Natural killer cell (primary cell): Measurements from ENCODE around the gene ZDBF2. TPM values are rescaled to one million over a fixed set of nuclear protein-coding genes. Genes with fewer than 3 reads are reported as not detected.

Source experiments
- ATAC-seq, 3 donors: fragments of 150-1000 bp in 2 of 3; fragments of 200-7000 bp in 1 of 3; cut with Tn5 transposase; 1 replicate in 1 of 3; 2 replicates in 2 of 3; pipeline ENCODE4 v1.10.0; 2021; ENCODE audit warnings: mild to moderate bottlenecking in 2 of 3, moderate library complexity in 2 of 3
- DNase-seq, 2 donors: peaks; one replicate each; pipeline versions ENCODE4 v3.0.0 to v3.0.0-alpha.2; 2013 to 2021; ENCODE audit warnings: mixed read lengths in 1 of 2
- H3K27ac ChIP-seq: one replicate; pipeline ENCODE4 v1.5.1; 2013; ENCODE audit warnings: mild to moderate bottlenecking, low read length
- H3K27me3 ChIP-seq: one replicate; pipeline ENCODE4 v1.6.1; 2013; ENCODE audit warnings: low read length; ENCODE audit not compliant: control insufficient read depth, insufficient read depth
- H3K36me3 ChIP-seq: one replicate; pipeline ENCODE4 v1.6.1; 2013; ENCODE audit warnings: low read length; ENCODE audit not compliant: control insufficient read depth, insufficient read depth
- H3K4me1 ChIP-seq: one replicate; pipeline ENCODE4 v1.6.1; 2013; ENCODE audit warnings: low read length; ENCODE audit not compliant: control insufficient read depth, insufficient read depth
- H3K4me3 ChIP-seq: one replicate; pipeline ENCODE4 v1.5.1; 2013; ENCODE audit warnings: low read length
- H3K9me3 ChIP-seq: one replicate; pipeline ENCODE4 v1.6.1; 2013; ENCODE audit warnings: low read length; ENCODE audit not compliant: control insufficient read depth, insufficient read depth
- H3K27ac Mint-ChIP-seq, 2 donors: one replicate each; pipeline ENCODE4 v1.8.0; 2022; ENCODE audit warnings: mild to moderate bottlenecking in 2 of 2, mixed read lengths in 2 of 2, moderate library complexity in 1 of 2
- H3K27me3 Mint-ChIP-seq, 2 donors: one replicate each; pipeline ENCODE4 v1.8.0; 2022; ENCODE audit warnings: low read depth in 2 of 2, mixed read lengths in 2 of 2
- H3K36me3 Mint-ChIP-seq: one replicate; pipeline ENCODE4 v1.8.0; 2022; ENCODE audit warnings: mixed read lengths
- H3K4me1 Mint-ChIP-seq, 2 donors: one replicate each; pipeline ENCODE4 v1.8.0; 2022; ENCODE audit warnings: mixed read lengths in 2 of 2
- H3K4me3 Mint-ChIP-seq: one replicate; pipeline ENCODE4 v1.8.0; 2022; ENCODE audit warnings: mild to moderate bottlenecking, moderate library complexity, mixed read lengths
- H3K9me3 Mint-ChIP-seq, 2 donors: one replicate each; pipeline ENCODE4 v1.8.0; 2022; ENCODE audit warnings: mixed read lengths in 2 of 2
- WGBS: methylation state at CpG from one replicate; pipeline ENCODE4 v1.1.7; 2013; ENCODE audit warnings: missing lambda C conversion rate; ENCODE audit not compliant: insufficient coverage; 5-methylcytosine and 5-hydroxymethylcytosine counted together
- intact Hi-C: fragments of 100-400 bp; cut with micrococcal nuclease; formaldehyde crosslinking; loops from one replicate; pipeline ENCODE4 v1.14.2; 2022
- total RNA-seq, 4 donors: library from RNA; stranded (reverse); fragments of 120-200 nt in 1 of 4; gene quantifications; one replicate each; pipeline versions ENCODE4 v1.2.3 to v1.2.4, GENCODE V29; 2013 to 2022
- TF ChIP-seq, protein P1 (sequence below): fragments of 200-600 bp; IDR thresholded peaks from one replicate; pipeline ENCODE4 v1.8.0; 2022; ENCODE audit warnings: antibody characterized with exemption

ZDBF2 gene
- total RNA-seq, 3 donors from 2014 or later (not counting 1 experiment from before 2014, with no cell fraction given), result 2.1 to 8.4 (median 6.5) TPM

GRCh38 chr2:206277503-206277902 lies 3.0 kb downstream of the ZDBF2 start:
- Mint-ChIP-seq H3K9me3 (no peaks in the 10 kb centered on the region), H3K27me3 (peaks cover 19 to 41% of the 10 kb centered on the region in 2 donors), H3K4me3 (no peak overlapping the region), H3K27ac (no peak overlapping the region), H3K36me3 (no peaks in the 10 kb centered on the region), H3K4me1 (peaks cover 12 to 17% of the 10 kb centered on the region in 2 donors)
- Histone ChIP-seq H3K9me3 (no peaks in the 10 kb centered on the region), H3K36me3 (no peaks in the 10 kb centered on the region), H3K4me1 (peaks cover 14% of the 10 kb centered on the region), H3K4me3 (no peak overlapping the region), H3K27me3 (peaks cover 29% of the 10 kb centered on the region), H3K27ac (no peak overlapping the region)
- no CpG with 5 or more reads among the region's 3 CpGs for WGBS
- no peak for DNase-seq
- TF ChIP-seq, protein P1, sequence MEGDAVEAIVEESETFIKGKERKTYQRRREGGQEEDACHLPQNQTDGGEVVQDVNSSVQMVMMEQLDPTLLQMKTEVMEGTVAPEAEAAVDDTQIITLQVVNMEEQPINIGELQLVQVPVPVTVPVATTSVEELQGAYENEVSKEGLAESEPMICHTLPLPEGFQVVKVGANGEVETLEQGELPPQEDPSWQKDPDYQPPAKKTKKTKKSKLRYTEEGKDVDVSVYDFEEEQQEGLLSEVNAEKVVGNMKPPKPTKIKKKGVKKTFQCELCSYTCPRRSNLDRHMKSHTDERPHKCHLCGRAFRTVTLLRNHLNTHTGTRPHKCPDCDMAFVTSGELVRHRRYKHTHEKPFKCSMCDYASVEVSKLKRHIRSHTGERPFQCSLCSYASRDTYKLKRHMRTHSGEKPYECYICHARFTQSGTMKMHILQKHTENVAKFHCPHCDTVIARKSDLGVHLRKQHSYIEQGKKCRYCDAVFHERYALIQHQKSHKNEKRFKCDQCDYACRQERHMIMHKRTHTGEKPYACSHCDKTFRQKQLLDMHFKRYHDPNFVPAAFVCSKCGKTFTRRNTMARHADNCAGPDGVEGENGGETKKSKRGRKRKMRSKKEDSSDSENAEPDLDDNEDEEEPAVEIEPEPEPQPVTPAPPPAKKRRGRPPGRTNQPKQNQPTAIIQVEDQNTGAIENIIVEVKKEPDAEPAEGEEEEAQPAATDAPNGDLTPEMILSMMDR, result no peak
- ATAC-seq, result no peak
- intact Hi-C loops, result no loop called here

DNA sequence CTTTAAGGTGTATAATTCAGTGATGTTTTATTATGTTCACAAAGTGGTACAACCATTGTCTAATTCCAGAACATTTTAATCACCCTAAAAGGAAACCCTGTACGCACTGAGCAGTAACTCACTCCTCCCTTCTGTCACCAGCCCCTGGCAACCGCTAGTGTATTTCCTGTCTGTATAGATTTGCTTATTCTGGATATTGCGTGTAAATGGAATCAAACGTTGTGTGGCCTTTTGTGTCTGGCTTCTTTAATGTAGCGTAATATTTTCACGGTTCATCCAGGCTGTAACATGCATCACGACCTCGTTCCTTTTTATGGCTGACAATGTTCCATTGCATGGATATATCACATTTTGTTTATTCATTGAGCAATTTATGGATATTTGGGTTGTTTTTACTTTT lies 8.3 kb downstream of the ZDBF2 start:
- peaks cover 8 to 9% of the 10 kb centered on the region in 2 donors for H3K27me3 Mint-ChIP-seq
- no peak overlapping the region for H3K27ac ChIP-seq
- no peaks in the 10 kb centered on the region for H3K9me3 ChIP-seq
- H3K9me3 Mint-ChIP-seq, result peaks cover 6 to 7% of the 10 kb centered on the region in 2 donors
- no peaks in the 10 kb centered on the region for H3K36me3 ChIP-seq
- no peaks in the 10 kb centered on the region for H3K4me1 ChIP-seq
- H3K27ac Mint-ChIP-seq, result no peak overlapping the region
- TF ChIP-seq, protein P1, result no peak
- ATAC-seq (no peak), DNase-seq (no peak)
- intact Hi-C loops, result no loop called here
- H3K4me3 Mint-ChIP-seq, result no peak overlapping the region
- no peaks in the 10 kb centered on the region for H3K4me1 Mint-ChIP-seq
- peaks cover 8% of the 10 kb centered on the region for H3K36me3 Mint-ChIP-seq
- 94% methylated on average over 7 of the region's 8 CpGs for WGBS
- peaks cover 2% of the 10 kb centered on the region for H3K27me3 ChIP-seq
- H3K4me3 ChIP-seq, result no peak overlapping the region

- Histone ChIP-seq H3K9me3 (peaks cover 4% of the 10 kb centered on the region), H3K4me3 (no peak overlapping the region), H3K4me1 (no peaks in the 10 kb centered on the region), H3K27ac (no peak overlapping the region), H3K36me3 (no peaks in the 10 kb centered on the region), H3K27me3 (no peaks in the 10 kb centered on the region)
- no peak for DNase-seq
- TF ChIP-seq, protein P1, result no peak
- Mint-ChIP-seq H3K9me3 (peaks cover 6 to 8% of the 10 kb centered on the region in 2 donors), H3K27me3 (peaks cover 0 to 2% of the 10 kb centered on the region in 2 donors), H3K36me3 (peaks cover 11% of the 10 kb centered on the region), H3K4me1 (no peaks in the 10 kb centered on the region), H3K27ac (no peak overlapping the region), H3K4me3 (no peak overlapping the region)
- WGBS, result 100% methylated on average over 2 of the region's 2 CpGs
- ATAC-seq, result no peak
- intact Hi-C loops, result no loop called here
Observed at GRCh38 chr2:206287197-206287596, 12.7 kb downstream of the ZDBF2 start.

DNA sequence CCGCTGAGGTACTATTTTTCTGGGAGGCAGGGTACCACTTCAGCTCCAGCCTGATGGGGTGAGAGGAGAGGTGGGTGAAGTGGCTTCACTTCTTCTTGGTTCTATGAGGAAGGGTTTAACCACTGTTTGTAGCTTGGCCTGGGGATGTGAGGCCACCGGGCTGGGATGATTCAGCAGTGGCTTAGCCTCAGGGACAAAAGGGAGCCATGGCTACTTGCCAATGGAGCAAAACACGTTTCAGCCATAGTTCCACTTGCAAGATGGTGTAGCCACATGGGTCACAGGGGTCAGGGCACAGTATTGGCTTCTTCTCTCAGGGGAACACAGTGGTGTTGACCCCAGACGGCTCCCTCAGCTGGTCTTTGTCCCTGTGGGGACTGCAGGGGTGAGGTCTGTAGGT lies 14.9 kb downstream of the ZDBF2 start:
- Histone ChIP-seq H3K4me3 (no peak overlapping the region), H3K27me3 (no peaks in the 10 kb centered on the region), H3K9me3 (peaks cover 4% of the 10 kb centered on the region), H3K4me1 (no peaks in the 10 kb centered on the region), H3K36me3 (no peaks in the 10 kb centered on the region), H3K27ac (no peak overlapping the region)
- 90% methylated on average over 4 of the region's 4 CpGs for WGBS
- Mint-ChIP-seq H3K4me3 (no peak overlapping the region), H3K36me3 (peaks cover 11% of the 10 kb centered on the region), H3K4me1 (no peaks in the 10 kb centered on the region), H3K9me3 (peaks cover 5 to 8% of the 10 kb centered on the region in 2 donors), H3K27ac (no peak overlapping the region), H3K27me3 (peaks cover 0 to 2% of the 10 kb centered on the region in 2 donors)
- DNase-seq, result no peak
- ATAC-seq, result no peak
- TF ChIP-seq, protein P1, result no peak
- intact Hi-C loops, result no loop called here
